NCI-H2107 treated with DMSO at 0.1 percent for 48 hours (cell line): ENCODE results near the gene P3H2.

Experiments
- DNase-seq: peaks from one replicate; lab custom pipeline; 2025; ENCODE audit not compliant: unreplicated experiment; lab: John Stamatoyannopoulos, UW

Gene P3H2

GRCh38 chr3:190127195-190127594 is 6.5 kb upstream of the P3H2 start:
- DNase-seq: no peak

GRCh38 chr3:190125436-190126068 is 4.9 kb upstream of the P3H2 start:
- DNase-seq: no peak

GRCh38 chr3:190124067-190124466 is 3.4 kb upstream of the P3H2 start:
- DNase-seq: no peak

GRCh38 chr3:190122198-190122771 is 1.6 kb upstream of the P3H2 start:
- no peak for DNase-seq

GRCh38 chr3:190121383-190121782 is 686 bp upstream of the P3H2 start:
- no peak for DNase-seq

GRCh38 chr3:190121061-190121377 is 322 bp upstream of the P3H2 start:
- no peak for DNase-seq

GRCh38 chr3:190119461-190120268 is 1.0 kb downstream of the P3H2 start:
- DNase-seq: no peak

- DNase-seq: no peak
These were observed 2.3 kb downstream of the P3H2 start for GRCh38 chr3:190118438-190118837.

- DNase-seq: no peak
These were observed 2.7 kb downstream of the P3H2 start for GRCh38 chr3:190117981-190118380.

- DNase-seq: no peak
These were observed 4.1 kb downstream of the P3H2 start for GRCh38 chr3:190116551-190117067.

GRCh38 chr3:190110826-190111225 is 9.9 kb downstream of the P3H2 start:
- DNase-seq: no peak

GRCh38 chr3:190109441-190109840 is 11.3 kb downstream of the P3H2 start:
- no peak for DNase-seq

- no peak for DNase-seq
These were observed 11.9 kb downstream of the P3H2 start for GRCh38 chr3:190108804-190109203.

- DNase-seq: no peak
These were observed 14.8 kb downstream of the P3H2 start for GRCh38 chr3:190105876-190106275.

- DNase-seq: no peak
These were observed 19.2 kb downstream of the P3H2 start for GRCh38 chr3:190101320-190102011.

GRCh38 chr3:190099099-190099498 is 21.6 kb downstream of the P3H2 start:
- DNase-seq: no peak

- no peak for DNase-seq
These were observed 23.1 kb downstream of the P3H2 start for GRCh38 chr3:190097617-190098016.

GRCh38 chr3:190097025-190097424 is 23.7 kb downstream of the P3H2 start:
- DNase-seq: no peak

- no peak for DNase-seq
These were observed 24.4 kb downstream of the P3H2 start for GRCh38 chr3:190096345-190096744.

GRCh38 chr3:190094160-190094718 is 26.5 kb downstream of the P3H2 start:
- DNase-seq: no peak

- no peak for DNase-seq
These were observed 28.4 kb downstream of the P3H2 start for GRCh38 chr3:190092250-190092649.
